Effector memory CD4-positive, alpha-beta T cell (primary cell): ENCODE measurements around the gene PCDH9.
"Not testable (repeated sequence)": the region's sequence is repeated elsewhere in the genome, so short reads cannot be mapped to it uniquely, and the experiment has no call there.

Experiments
- DNase-seq, 3 donors: peaks; one replicate each; pipeline ENCODE4 v3.0.0-alpha.2; 2020
- H3K27ac ChIP-seq: 2 replicates; pipeline ENCODE4 v1.7.0; 2013; ENCODE audit warnings: mild to moderate bottlenecking, low read length, moderate library complexity; ENCODE audit not compliant: insufficient read depth, poor library complexity, severe bottlenecking
- H3K27me3 ChIP-seq: replicated peaks from 2 replicates; pipeline ENCODE4 v1.7.0; 2013; ENCODE audit warnings: mild to moderate bottlenecking, low read length; ENCODE audit not compliant: insufficient read depth, control insufficient read depth, poor library complexity, severe bottlenecking
- H3K36me3 ChIP-seq: 2 replicates; pipeline ENCODE4 v1.7.0; 2013; ENCODE audit warnings: mild to moderate bottlenecking, low read length, moderate library complexity; ENCODE audit not compliant: control insufficient read depth, insufficient read depth
- H3K4me1 ChIP-seq: 2 replicates; pipeline ENCODE4 v1.7.0; 2013; ENCODE audit warnings: low read length, mild to moderate bottlenecking; ENCODE audit not compliant: control insufficient read depth, insufficient read depth, poor library complexity, severe bottlenecking
- H3K4me3 ChIP-seq: 2 replicates; pipeline ENCODE4 v1.7.0; 2013; ENCODE audit warnings: low read length, low read depth, mild to moderate bottlenecking; ENCODE audit not compliant: insufficient read depth, poor library complexity, severe bottlenecking
- H3K9me3 ChIP-seq: 2 replicates; pipeline ENCODE4 v1.7.0; 2013; ENCODE audit warnings: mild to moderate bottlenecking, low read length, moderate library complexity; ENCODE audit not compliant: control insufficient read depth

The PCDH9 gene

GRCh38 chr13:66881170-66881569 lies 349.0 kb downstream of the PCDH9 start:
- not testable (repeated sequence) for H3K9me3 ChIP-seq, H3K27me3 ChIP-seq, H3K36me3 ChIP-seq, H3K27ac ChIP-seq, H3K4me1 ChIP-seq, DNase-seq, H3K4me3 ChIP-seq

- no peak for DNase-seq
- Histone ChIP-seq H3K4me1 (no peaks in the 10 kb centered on the region), H3K27me3 (no peaks in the 10 kb centered on the region), H3K27ac (no peak overlapping the region), H3K36me3 (no peaks in the 10 kb centered on the region), H3K4me3 (no peak overlapping the region), H3K9me3 (no peaks in the 10 kb centered on the region)
These were observed 350.1 kb downstream of the PCDH9 start for GRCh38 chr13:66879988-66880387.

- Histone ChIP-seq H3K27ac (no peak overlapping the region), H3K4me1 (no peaks in the 10 kb centered on the region), H3K27me3 (no peaks in the 10 kb centered on the region), H3K4me3 (no peak overlapping the region), H3K9me3 (no peaks in the 10 kb centered on the region), H3K36me3 (no peaks in the 10 kb centered on the region)
- DNase-seq = no peak
These were observed 354.9 kb downstream of the PCDH9 start for GRCh38 chr13:66875264-66875663.

- Histone ChIP-seq H3K27ac (no peak overlapping the region), H3K4me1 (no peaks in the 10 kb centered on the region), H3K9me3 (no peaks in the 10 kb centered on the region), H3K4me3 (no peak overlapping the region), H3K36me3 (no peaks in the 10 kb centered on the region), H3K27me3 (no peaks in the 10 kb centered on the region)
- no peak for DNase-seq
These were observed 365.5 kb downstream of the PCDH9 start for GRCh38 chr13:66864627-66865026.

GRCh38 chr13:66860878-66861417 lies 369.2 kb downstream of the PCDH9 start:
- no peaks in the 10 kb centered on the region for H3K36me3 ChIP-seq

GRCh38 chr13:66859934-66860877 lies 369.9 kb downstream of the PCDH9 start:
- no peak for DNase-seq
- no peak overlapping the region for H3K27ac ChIP-seq
- H3K4me3 ChIP-seq = no peak overlapping the region
- H3K9me3 ChIP-seq = no peaks in the 10 kb centered on the region
- H3K27me3 ChIP-seq = no peaks in the 10 kb centered on the region
- no peaks in the 10 kb centered on the region for H3K36me3 ChIP-seq
- no peaks in the 10 kb centered on the region for H3K4me1 ChIP-seq

More at GRCh38 chr13:66860878-66861417, 369.2 kb downstream of the PCDH9 start:
- no peaks in the 10 kb centered on the region for H3K4me1 ChIP-seq
- no peaks in the 10 kb centered on the region for H3K9me3 ChIP-seq
- DNase-seq = no peak
- no peak overlapping the region for H3K4me3 ChIP-seq
- no peak overlapping the region for H3K27ac ChIP-seq
- H3K27me3 ChIP-seq = no peaks in the 10 kb centered on the region

- DNase-seq = no peak
- Histone ChIP-seq H3K4me3 (no peak overlapping the region), H3K27me3 (no peaks in the 10 kb centered on the region)
These were observed 371.1 kb downstream of the PCDH9 start for GRCh38 chr13:66859078-66859477.

GRCh38 chr13:66858163-66858562 lies 372.0 kb downstream of the PCDH9 start:
- Histone ChIP-seq H3K4me3 (no peak overlapping the region), H3K27me3 (no peaks in the 10 kb centered on the region), H3K9me3 (no peaks in the 10 kb centered on the region), H3K4me1 (no peaks in the 10 kb centered on the region), H3K36me3 (no peaks in the 10 kb centered on the region), H3K27ac (no peak overlapping the region)
- no peak for DNase-seq

More at GRCh38 chr13:66859078-66859477, 371.1 kb downstream of the PCDH9 start:
- H3K36me3 ChIP-seq = no peaks in the 10 kb centered on the region
- no peaks in the 10 kb centered on the region for H3K9me3 ChIP-seq
- no peaks in the 10 kb centered on the region for H3K4me1 ChIP-seq
- H3K27ac ChIP-seq = no peak overlapping the region

- no peaks in the 10 kb centered on the region for H3K9me3 ChIP-seq
- no peak for DNase-seq
- no peaks in the 10 kb centered on the region for H3K27me3 ChIP-seq
- H3K27ac ChIP-seq = no peak overlapping the region
- H3K4me1 ChIP-seq = no peaks in the 10 kb centered on the region
- H3K36me3 ChIP-seq = no peaks in the 10 kb centered on the region
- no peak overlapping the region for H3K4me3 ChIP-seq
These were observed 375.0 kb downstream of the PCDH9 start for GRCh38 chr13:66855131-66855530.

- no peak overlapping the region for H3K27ac ChIP-seq
- H3K27me3 ChIP-seq = no peaks in the 10 kb centered on the region
- no peaks in the 10 kb centered on the region for H3K9me3 ChIP-seq
- H3K36me3 ChIP-seq = no peaks in the 10 kb centered on the region
- H3K4me3 ChIP-seq = no peak overlapping the region
- DNase-seq = no peak
- H3K4me1 ChIP-seq = no peaks in the 10 kb centered on the region
These were observed 376.6 kb downstream of the PCDH9 start for GRCh38 chr13:66853564-66853963.
